HG03196 (cell line): ENCODE results near the gene CNOT10.
A peak's percentile ranks its signal among the peaks of the same experiment; 100 is the strongest.
"Not testable (repeated sequence)": the region's sequence is repeated elsewhere in the genome, so short reads cannot be mapped to it uniquely, and the experiment has no call there.

Experiments
- ATAC-seq: cut with Tn5 transposase; IDR thresholded peaks from one replicate; pipeline ENCODE4 v1.9.1; 2021; ENCODE audit not compliant: unreplicated experiment

Gene CNOT10, protein sequence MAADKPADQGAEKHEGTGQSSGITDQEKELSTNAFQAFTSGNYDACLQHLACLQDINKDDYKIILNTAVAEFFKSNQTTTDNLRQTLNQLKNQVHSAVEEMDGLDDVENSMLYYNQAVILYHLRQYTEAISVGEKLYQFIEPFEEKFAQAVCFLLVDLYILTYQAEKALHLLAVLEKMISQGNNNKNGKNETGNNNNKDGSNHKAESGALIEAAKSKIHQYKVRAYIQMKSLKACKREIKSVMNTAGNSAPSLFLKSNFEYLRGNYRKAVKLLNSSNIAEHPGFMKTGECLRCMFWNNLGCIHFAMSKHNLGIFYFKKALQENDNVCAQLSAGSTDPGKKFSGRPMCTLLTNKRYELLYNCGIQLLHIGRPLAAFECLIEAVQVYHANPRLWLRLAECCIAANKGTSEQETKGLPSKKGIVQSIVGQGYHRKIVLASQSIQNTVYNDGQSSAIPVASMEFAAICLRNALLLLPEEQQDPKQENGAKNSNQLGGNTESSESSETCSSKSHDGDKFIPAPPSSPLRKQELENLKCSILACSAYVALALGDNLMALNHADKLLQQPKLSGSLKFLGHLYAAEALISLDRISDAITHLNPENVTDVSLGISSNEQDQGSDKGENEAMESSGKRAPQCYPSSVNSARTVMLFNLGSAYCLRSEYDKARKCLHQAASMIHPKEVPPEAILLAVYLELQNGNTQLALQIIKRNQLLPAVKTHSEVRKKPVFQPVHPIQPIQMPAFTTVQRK

DNA sequence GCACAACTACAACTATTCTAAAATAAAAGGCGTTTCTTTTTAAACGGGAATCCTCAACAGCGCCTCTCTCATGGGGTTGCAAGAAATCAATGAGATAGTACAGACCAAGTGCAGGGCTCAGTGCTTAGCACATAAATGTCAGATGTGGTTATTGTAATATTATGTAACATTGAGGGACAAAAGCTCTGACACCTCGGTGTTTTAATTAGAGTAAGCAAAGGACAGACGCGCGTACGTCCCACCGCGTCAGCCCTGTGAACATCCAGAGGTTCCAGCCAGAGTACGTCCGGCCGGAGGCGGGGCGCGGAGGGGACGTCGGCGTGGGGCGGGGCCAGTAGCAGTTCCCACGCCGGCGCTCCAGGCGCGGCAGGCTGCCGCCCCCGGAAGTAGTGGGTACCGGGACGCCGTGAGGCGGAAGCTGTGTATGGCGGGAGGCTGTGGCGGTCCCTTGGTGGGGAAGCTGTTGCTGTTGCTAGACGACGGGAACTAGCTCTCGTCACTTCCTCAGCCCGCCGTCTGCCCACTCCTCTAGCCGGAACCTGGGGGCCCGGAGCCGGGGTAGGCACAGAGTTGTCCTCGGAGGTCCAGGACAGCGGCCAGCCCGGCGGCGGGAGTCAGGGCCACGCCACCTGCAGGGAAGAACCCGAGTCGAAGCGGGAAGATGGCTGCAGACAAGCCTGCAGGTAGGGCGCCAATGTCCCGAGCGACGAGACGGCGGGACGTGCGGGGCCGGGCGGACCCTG lies at the start of gene CNOT10:
TSS of gene CNOT10 (plus strand) at position 389 of the 743 bp plus-strand sequence. CDS start at position 662, 273 bp downstream.
- peak; percentile 97 for ATAC-seq

DNA sequence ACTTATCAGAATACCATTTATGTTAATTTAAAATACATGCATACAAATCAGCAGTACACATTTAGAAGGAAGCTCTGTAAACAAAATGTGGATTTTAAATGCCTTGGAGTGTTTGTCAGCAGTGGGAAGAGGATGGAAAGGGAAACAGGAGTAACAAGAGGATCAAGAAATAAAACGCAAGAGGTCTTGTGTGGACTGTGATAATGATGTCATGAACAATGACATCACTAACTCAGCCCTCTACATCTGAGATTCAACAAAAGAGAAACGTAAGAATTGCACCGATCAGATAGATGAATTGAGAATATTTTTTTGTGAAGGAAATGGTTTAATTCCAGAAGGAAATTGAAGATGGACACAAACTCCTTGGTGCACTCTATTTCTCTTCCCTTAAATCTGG lies 44.0 kb upstream of the CNOT10 start:
- ATAC-seq, result no peak

DNA sequence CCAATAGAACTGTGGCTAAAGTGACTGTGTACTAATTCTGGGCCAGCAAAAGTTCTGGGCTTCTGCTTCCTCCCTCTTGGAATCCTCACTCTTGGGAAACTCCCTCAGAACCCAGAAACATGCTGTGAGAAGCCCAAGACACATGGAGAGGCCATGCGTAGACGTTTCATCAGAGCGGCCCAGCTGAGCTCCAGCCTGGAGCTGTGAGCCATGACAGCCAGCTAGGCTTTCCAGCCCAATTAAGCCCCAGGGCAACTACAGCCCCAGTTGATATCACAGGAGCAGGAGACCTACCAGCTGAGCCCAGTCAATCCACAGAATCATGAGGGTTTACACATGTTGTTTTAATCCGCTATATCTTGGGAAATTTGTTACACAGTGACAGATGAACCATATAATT lies 43.6 kb upstream of the CNOT10 start:
- ATAC-seq, result no peak

DNA sequence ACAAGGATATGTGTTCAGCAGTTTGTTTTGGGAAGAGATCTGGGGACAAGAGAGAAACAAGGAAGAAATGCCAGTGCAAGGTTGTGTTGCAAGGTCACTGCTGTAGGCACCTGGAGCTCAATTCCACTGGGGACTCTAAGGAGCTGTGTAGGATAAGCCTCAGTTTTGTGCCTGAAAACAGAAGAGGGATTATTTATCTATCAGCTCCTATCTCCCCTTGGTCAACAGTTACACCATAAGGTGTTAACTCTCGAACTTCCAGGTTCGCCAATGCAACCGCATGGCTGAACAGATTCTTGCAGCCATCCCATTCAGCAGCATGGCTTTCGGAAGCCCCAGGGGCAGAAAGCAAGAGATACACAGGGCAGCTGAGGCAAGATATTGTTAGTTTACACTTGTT lies 41.6 kb upstream of the CNOT10 start:
- no peak for ATAC-seq

DNA sequence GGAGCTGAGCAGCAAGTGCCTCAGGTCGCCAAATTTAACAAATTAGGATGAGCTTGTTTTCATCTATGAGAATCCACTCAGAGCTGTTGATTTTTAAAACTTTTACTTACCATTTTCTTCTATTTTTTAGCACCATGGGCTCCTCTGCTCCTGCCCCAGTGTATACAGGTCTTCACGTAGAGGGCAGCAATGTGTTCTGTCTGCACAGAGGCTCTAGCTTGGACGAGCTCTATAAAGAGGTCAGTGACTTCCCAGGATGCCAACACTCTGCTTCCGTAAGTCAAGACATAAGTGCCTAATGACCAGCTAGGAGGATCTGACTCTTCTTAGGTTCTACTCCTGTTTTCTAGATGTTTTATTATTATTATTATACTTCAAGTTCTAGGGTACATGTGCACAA lies 41.2 kb upstream of the CNOT10 start:
- no peak for ATAC-seq

DNA sequence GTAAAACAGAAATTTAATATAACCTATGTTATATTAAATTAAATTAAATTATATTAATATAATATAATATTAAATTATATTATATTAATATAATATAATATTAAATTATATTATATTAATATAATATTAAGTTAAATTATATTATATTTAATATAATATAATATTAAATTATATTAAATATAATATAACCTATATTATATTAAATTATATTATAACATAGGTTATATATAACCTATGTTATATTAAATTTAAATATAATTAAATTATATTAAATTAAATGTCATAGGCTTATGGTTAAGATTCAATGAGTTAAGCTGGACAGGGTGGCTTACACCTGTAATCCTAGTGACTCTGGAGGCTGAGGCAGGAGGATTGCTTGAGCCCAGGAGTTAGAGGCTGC lies 40.6 kb upstream of the CNOT10 start:
- ATAC-seq, result no peak

DNA sequence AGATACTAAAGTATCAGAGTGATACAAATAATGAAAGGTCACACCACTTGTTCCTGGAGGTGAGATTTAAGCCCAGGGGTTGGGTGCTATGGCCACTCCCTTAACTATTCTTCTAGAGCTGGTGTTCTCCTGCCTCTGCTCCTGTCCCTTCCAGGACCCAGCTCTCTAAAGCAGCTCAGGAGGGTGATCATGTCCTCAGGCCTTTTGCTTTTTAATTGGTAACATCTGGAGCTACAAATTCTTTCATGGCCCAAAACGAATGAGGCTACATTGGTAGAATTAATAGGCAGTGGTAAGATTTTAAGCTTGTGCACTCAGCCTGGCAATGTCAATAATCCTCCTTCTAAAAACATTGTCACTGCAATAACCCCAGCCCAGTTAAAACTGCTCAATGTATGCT lies 38.2 kb upstream of the CNOT10 start:
- ATAC-seq, result no peak

DNA sequence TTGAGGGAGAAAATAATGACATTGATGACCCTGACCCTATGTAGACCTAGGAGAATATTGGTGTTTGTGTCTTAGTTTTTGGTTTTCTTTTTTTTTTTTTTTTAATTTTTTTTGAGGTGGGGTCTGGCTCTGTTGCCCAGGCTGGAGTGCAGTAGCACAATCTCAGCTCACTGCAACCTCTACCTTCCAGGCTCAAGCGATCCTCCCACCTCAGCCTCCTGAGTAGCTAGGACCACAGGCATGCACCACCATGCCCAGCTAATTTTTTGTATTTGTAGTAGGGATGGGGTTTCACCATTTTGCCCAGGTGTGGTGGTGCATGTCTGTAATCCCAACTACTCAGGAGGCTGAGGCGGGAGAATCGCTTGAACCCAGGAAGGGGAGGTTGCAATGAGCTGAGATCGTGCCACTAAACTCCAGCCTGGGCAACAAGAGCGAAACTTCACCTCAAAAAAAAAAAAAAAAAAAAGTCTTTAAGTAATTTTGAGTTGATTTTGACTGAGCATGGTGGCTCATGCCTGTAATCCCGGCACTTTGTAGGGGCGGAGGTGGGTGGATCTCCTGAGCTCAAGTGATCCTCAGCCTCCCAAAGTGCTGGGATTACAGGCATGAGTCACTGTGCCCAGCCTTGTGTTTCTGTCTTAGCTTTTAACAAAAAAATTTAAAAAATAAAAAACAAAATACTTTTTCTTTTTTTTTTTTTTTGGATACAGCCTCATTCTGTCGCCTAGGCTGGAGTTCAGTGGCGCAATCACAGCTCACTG lies 32.5 kb upstream of the CNOT10 start:
- ATAC-seq, result not testable (repeated sequence)

DNA sequence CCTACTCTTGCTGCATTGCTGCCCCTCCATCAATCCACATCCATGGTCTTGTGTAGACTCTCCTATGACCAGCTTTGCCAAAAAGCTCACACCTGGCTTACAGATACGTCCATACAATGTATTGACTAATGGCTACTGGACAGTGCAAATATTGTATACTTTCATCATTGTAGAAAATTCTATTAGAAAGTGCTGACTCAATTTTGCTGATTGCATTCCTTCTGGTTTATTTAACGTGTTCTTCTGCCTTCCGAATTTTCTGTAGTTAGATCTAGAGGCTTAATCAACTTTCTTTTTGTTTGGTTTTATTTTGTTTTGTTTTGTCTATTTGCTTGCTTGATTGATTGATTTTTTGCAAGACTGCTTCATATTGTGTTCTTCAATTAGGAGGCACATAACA lies 29.8 kb upstream of the CNOT10 start:
- ATAC-seq, result no peak

DNA sequence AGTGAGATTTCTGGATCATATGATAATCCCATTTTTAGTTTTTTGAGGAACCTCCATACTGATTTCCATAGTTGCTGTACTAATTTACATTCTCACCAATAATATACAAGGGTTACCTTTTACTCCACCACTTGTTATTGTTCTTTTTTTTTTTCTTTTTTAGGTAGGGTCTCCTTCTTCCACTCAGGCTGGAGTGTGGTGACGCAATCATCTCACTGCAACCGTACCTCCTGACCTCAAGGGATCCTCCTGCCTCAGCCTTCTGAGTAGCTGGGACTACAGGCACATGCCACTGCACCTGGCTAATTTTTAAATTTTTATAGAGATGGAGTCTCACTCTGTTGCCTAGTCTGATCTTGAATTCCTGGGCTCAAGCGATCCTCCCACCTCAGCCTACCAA lies 24.4 kb upstream of the CNOT10 start:
- no peak for ATAC-seq

DNA sequence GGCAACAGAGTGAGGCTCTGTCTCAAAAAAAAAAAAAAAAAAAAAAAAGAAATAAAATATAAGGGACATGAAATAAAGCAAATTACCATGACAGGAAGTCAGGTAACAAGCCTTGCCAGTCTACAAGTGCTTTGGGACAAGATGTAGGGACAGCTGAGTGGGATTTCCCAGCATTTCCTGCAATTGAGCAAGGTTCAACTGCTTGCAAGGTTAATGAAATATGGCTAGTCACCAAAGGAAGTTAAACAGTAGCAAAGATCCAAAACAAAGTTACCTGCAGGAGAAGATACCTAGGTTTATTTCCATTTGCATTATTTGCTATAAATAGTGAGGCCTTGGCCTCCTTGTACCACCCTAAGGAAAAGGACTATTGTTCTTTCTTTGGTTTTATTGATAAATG lies 22.3 kb upstream of the CNOT10 start:
- no peak for ATAC-seq

DNA sequence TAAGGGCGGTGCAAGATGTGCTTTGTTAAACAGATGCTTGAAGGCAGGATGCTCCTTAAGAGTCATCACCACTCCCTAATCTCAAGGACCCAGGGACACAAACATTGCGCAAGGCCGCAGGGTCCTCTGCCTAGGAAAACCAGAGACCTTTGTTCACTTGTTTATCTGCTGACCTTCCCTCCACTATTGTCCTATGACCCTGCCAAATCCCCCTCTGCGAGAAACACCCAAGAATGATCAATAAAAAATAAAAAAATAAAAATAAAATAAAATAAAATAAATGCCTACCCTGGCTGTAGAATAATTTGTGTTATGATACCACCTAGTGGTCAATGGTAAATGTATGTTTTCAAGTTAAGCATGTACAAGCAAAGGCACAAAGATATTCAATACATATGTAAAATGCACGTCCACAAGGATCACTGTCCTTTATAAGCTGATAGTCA lies 20.3 kb upstream of the CNOT10 start:
- ATAC-seq, result not testable (repeated sequence)

DNA sequence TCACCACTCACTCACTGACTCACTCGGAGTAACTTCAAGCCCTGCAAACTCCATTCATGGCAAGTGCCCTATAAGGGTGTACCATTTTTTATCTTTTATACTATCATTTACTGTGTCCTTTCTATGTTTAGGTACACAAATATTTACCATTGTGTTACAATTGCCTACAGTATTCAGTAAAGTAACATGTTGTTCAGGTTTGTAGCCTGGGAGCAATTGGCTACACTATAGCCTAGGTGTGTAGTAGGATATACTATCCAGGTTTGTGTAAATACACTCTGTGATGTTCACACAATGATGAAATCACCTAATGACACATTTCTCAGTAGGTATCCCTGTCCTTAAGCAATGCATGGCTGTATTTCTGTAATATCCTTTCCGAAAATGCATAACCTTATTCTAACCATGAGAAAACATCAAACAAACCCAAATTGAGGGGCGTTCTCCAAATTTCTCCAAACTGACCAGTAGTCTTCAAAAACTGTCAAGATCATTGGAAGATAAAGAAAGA lies 17.9 kb upstream of the CNOT10 start:
- no peak for ATAC-seq

DNA sequence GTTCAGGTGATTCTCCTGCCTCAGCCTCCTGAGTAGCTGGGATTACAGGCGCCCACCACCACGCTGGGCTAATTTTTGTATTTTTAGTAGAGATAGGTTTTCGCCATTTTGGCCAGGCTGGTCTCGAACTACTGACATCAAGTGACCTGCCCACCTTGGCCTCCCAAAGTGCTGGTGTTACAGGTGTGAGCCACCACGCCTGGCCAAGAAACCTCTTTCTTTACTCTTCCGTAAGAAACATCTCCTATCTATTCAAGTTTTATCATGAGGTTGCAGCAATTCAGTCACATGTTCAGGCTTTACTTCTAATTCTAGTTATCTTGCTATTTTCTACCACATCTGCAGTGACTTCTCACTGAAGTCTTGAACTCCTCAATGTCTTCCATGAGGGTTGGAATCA lies 15.8 kb upstream of the CNOT10 start:
- ATAC-seq, result not testable (repeated sequence)

DNA sequence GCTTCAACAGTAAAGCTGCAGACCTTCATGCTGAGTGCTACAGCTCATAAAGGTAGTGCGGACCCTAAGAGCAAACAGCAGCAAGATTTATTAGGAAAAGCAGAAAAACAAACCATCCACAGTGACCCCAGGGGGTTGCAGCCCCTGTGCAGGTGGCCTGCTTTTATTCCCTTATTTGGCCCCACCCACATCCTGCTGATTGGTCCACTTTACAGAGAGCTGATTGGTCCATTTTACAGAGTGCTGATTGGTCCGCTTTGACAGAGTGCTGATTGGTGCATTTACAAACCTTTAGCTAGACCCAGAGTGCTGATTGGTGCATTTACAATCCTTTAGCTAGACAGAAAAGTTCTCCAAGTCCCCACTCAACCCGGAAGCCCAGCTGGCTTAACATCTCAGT lies 11.3 kb upstream of the CNOT10 start:
- not testable (repeated sequence) for ATAC-seq

DNA sequence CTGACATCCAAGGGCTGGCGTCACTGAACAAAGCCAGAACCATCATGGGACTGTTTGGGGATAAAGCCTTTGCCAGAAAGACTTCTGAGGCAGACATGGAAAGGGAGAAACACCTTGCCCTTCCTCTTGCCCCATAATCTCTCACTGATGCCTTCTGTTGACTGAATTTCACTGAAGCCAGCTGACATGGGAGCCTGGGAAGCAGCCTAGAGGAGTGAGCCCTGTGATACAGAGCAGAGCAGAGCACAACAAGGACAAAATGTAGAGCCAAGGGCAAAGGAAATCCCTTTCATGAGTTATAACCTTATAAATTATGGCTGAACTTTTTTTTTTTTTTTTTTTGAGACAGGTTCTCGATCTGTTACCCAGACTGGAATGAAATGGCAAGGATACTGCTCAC lies 9.8 kb upstream of the CNOT10 start:
- no peak for ATAC-seq

DNA sequence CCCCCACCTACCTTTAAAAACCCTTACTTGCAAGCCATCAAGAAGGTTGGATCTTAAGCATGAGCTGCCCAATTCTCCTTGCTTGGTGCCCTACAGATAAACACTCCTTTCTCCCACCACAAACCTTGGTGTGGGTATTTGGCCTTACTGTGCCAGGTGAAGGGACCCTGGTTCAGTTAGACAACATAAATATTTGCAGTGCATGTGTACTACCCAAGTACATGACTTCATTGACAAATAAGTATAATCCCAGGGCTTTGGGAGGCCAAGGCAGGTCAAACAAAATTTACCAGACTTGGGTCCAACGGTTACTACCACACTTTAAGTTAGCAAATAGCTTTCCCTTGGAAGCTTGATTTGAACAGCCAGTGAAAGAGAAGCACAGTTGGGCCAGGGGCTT lies 9.3 kb upstream of the CNOT10 start:
- no peak for ATAC-seq

DNA sequence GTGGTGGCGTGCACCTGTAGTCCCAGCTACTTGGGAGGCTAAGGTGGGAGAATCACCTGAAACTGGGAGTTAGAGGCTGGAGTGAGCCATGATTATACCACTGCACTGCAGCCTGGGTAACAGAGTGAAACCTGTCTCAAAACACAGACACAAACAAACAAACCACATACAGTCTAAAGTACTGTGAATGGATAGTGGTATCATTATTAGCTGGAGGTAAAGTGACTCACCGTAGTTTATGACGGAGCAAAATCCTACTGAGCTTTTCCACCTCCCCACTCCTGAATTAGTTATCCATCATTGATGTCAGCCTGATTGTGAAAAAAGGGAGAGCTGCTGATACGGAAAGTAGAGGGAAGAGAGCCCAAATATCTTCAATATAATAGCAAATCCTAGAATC lies 3.2 kb upstream of the CNOT10 start:
- no peak for ATAC-seq

DNA sequence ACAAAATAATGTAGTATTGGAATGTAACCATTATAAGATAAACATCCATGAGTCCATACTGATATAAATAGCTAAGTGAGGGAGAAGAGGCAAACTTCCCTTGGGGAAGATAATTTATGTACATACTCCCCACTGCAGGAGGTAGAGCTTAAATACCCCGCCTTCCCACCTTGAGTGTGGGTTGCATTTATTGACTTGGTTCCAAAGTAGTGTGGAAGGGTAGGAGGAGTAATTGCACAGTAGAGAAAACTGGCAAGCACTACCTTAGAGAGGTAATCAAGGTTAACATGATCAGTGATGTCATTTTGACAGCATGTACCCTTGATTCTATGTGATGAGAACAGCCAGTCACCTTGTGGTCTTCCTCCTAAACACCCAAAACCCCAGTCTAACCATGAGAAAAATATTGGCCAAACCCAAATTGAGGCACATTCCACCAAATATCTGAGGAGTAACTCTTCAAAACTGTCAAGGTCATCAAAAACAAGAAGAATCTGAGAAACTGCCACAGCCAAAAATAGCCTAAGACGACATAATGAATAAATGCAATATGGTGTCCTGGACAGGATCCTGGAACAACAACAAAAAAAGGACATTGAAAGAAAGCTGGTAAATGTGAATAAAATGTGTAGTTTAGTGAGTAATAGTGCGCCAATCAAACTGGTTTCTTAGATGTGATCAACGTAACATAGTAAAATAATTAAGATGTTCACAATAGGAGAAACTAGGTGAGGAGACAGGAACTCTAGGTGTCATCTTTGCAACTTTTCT lies 774 bp upstream of the CNOT10 start:
- ATAC-seq, result no peak
